SU-DHL-6 (cell line): ENCODE measurements around the gene PARVB.

Source experiments
- EZH2phosphoT487 ChIP-seq: fragments of 200-600 bp; sonication (generic), shearing (Covaris generic); conservative IDR thresholded peaks from 2 replicates; pipeline ENCODE4 v1.6.1; 2018; ENCODE audit warnings: mild to moderate bottlenecking, antibody characterized with exemption, low read length, moderate library complexity, mixed read lengths
- TF ChIP-seq, protein P1 (sequence below): fragments of 200-600 bp; sonication (generic); IDR thresholded peaks from one replicate; pipeline ENCODE4 v1.5.1; 2017; ENCODE audit warnings: antibody characterized with exemption, mild to moderate bottlenecking, low read length, moderate library complexity; ENCODE audit not compliant: insufficient read depth, poor library complexity, severe bottlenecking

DNA sequence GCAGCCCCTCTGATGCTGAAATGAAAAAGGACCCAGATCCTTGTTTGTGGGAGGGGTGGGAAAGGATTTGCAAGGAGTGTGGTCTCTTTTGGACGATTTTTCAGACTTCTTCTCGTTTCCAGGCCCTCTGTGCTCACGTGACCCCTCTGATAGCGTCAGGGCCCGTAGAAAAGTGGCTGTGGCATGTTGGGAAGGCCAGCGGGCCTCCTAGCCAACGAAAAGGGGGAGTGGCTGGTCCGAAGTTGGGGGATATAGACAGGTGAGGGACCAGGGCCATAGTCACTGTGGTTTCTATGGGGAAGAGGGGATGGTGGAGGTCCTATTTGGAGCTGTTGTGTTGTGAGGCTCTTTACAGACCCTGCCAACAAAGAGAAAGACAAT, 6.6 kb downstream of the PARVB start:
- TF ChIP-seq, protein P1, sequence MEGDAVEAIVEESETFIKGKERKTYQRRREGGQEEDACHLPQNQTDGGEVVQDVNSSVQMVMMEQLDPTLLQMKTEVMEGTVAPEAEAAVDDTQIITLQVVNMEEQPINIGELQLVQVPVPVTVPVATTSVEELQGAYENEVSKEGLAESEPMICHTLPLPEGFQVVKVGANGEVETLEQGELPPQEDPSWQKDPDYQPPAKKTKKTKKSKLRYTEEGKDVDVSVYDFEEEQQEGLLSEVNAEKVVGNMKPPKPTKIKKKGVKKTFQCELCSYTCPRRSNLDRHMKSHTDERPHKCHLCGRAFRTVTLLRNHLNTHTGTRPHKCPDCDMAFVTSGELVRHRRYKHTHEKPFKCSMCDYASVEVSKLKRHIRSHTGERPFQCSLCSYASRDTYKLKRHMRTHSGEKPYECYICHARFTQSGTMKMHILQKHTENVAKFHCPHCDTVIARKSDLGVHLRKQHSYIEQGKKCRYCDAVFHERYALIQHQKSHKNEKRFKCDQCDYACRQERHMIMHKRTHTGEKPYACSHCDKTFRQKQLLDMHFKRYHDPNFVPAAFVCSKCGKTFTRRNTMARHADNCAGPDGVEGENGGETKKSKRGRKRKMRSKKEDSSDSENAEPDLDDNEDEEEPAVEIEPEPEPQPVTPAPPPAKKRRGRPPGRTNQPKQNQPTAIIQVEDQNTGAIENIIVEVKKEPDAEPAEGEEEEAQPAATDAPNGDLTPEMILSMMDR = no peak
- TF ChIP-seq EZH2phosphoT487 = no peak
